ENCODE measurements around the gene SKP1. TPM values are rescaled to one million over a fixed set of nuclear protein-coding genes. Genes with fewer than 3 reads are reported as not detected.

SKP1 gene
- total RNA-seq, 1 donor from 2014 or later, result 399 TPM

DNA sequence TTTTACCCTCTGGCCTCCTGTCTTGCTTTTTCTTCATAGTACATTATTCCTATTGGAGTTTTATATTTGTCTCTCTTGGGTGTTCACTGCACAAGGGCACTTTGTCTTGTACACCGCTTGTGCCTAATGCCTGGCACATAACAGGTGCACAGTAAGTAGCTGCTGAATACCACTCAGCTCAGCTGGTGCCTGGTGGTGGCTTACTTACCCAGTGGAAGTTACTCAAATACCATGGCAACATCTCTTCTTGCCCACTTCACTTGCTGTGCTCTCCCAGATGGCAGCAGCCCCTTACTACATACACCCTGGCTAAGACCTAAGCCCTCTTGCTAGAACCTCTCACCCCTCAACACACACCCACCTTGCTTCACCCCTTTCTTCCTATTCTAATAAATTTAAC, 11.3 kb upstream of the SKP1 start:
- no peaks in the 10 kb centered on the region for H3K9me3 Mint-ChIP-seq (ENCODE audit: unreplicated experiment)
- TF ChIP-seq CTCF (IDR thresholded peaks at IDR 0.05; ENCODE audit: insufficient read depth, low read depth, low read length) (no peak), EZH2 (IDR thresholded peaks at IDR 0.05; ENCODE audit: insufficient read depth, low read length) (no peak)
- H3K27me3 Mint-ChIP-seq (ENCODE audit: low read depth, unreplicated experiment), result no peaks in the 10 kb centered on the region
- Histone ChIP-seq H3K36me3 (ENCODE audit: insufficient read depth, low read length) (no peaks in the 10 kb centered on the region), H3K27ac (ENCODE audit: low read depth, low read length) (no peak overlapping the region), H3K9me3 (ENCODE audit: insufficient read depth, low read depth, low read length) (no peaks in the 10 kb centered on the region), H3K4me3 (ENCODE audit: insufficient read depth, low read depth, low read length) (no peak overlapping the region), H3K4me1 (ENCODE audit: insufficient read depth, low read length) (no peaks in the 10 kb centered on the region), H2AFZ (ENCODE audit: low read depth, low read length) (no peak overlapping the region), H4K20me1 (ENCODE audit: insufficient read depth, low read length) (peaks cover 30% of the 10 kb centered on the region), H3K79me2 (ENCODE audit: insufficient read depth, low read length) (no peaks in the 10 kb centered on the region), H3K4me2 (ENCODE audit: low read length) (no peak overlapping the region), H3K27me3 (ENCODE audit: insufficient read depth, low read length) (no peaks in the 10 kb centered on the region), H3K9ac (ENCODE audit: low read length) (no peak overlapping the region)
- no peak for FAIRE-seq
- no peak overlapping the region for H3K27ac Mint-ChIP-seq (ENCODE audit: unreplicated experiment)
- H3K4me3 Mint-ChIP-seq (ENCODE audit: unreplicated experiment), result peak overlapping the region; percentile 12
- no peaks in the 10 kb centered on the region for H3K36me3 Mint-ChIP-seq (ENCODE audit: low read depth, unreplicated experiment)
- no peak for DNase-seq (ENCODE audit: low read depth)
- H3K4me1 Mint-ChIP-seq (ENCODE audit: low read depth, unreplicated experiment), result peaks cover 4% of the 10 kb centered on the region

GRCh38 chr5:134184155-134185135, 7.7 kb upstream of the SKP1 start:
- no peak for DNase-seq (ENCODE audit: low read depth)

More at GRCh38 chr5:134184155-134185135, 7.7 kb upstream of the SKP1 start:
- Mint-ChIP-seq H3K9me3 (ENCODE audit: unreplicated experiment) (no peaks in the 10 kb centered on the region), H3K4me3 (ENCODE audit: unreplicated experiment) (no peak overlapping the region), H3K27ac (ENCODE audit: unreplicated experiment) (no peak overlapping the region), H3K27me3 (ENCODE audit: low read depth, unreplicated experiment) (no peaks in the 10 kb centered on the region), H3K4me1 (ENCODE audit: low read depth, unreplicated experiment) (peaks cover 4% of the 10 kb centered on the region), H3K36me3 (ENCODE audit: low read depth, unreplicated experiment) (no peaks in the 10 kb centered on the region)
- no peak overlapping the region for H3K9ac ChIP-seq (ENCODE audit: low read length)
- peaks cover 10% of the 10 kb centered on the region for H4K20me1 ChIP-seq (ENCODE audit: insufficient read depth, low read length)
- H3K79me2 ChIP-seq (ENCODE audit: insufficient read depth, low read length), result no peaks in the 10 kb centered on the region
- H3K4me1 ChIP-seq (ENCODE audit: insufficient read depth, low read length), result no peaks in the 10 kb centered on the region
- H3K27ac ChIP-seq (ENCODE audit: low read depth, low read length), result no peak overlapping the region
- H3K27me3 ChIP-seq (ENCODE audit: insufficient read depth, low read length), result no peaks in the 10 kb centered on the region
- H3K9me3 ChIP-seq (ENCODE audit: insufficient read depth, low read depth, low read length), result no peaks in the 10 kb centered on the region
- H3K4me2 ChIP-seq (ENCODE audit: low read length), result no peak overlapping the region
- FAIRE-seq, result no peak
- H3K4me3 ChIP-seq (ENCODE audit: insufficient read depth, low read depth, low read length), result no peak overlapping the region
- H3K36me3 ChIP-seq (ENCODE audit: insufficient read depth, low read length), result no peaks in the 10 kb centered on the region
- H2AFZ ChIP-seq (ENCODE audit: low read depth, low read length), result no peak overlapping the region
- TF ChIP-seq CTCF (IDR thresholded peaks at IDR 0.05; ENCODE audit: insufficient read depth, low read depth, low read length) (peak; percentile 77), EZH2 (IDR thresholded peaks at IDR 0.05; ENCODE audit: insufficient read depth, low read length) (no peak)
